Central memory CD8-positive, alpha-beta T cell (primary cell): ENCODE data around the gene BLNK.

Experiments
- ATAC-seq: fragments of 150-1000 bp; cut with Tn5 transposase; replicated peaks from 2 replicates; pipeline ENCODE4 v1.10.0; 2022; ENCODE audit warnings: mild to moderate bottlenecking, moderate FRiP score, moderate number of reproducible peaks; ENCODE audit not compliant: poor library complexity, severe bottlenecking; ENCODE audit errors: extremely low read depth
- DNase-seq, 2 donors: peaks; one replicate each; pipeline ENCODE4 v3.0.0; 2021; ENCODE audit warnings: low spot score in 2 of 2
- H3K27ac Mint-ChIP-seq: one replicate; pipeline ENCODE4 v1.8.0; 2022; ENCODE audit warnings: low read depth, mild to moderate bottlenecking, moderate library complexity, mixed read lengths
- H3K27me3 Mint-ChIP-seq: one replicate; pipeline ENCODE4 v1.8.0; 2022; ENCODE audit warnings: mixed read lengths
- H3K36me3 Mint-ChIP-seq: one replicate; pipeline ENCODE4 v1.8.0; 2022; ENCODE audit warnings: mild to moderate bottlenecking, moderate library complexity, mixed read lengths; ENCODE audit not compliant: insufficient read depth
- H3K4me1 Mint-ChIP-seq: one replicate; pipeline ENCODE4 v1.8.0; 2022; ENCODE audit warnings: mixed read lengths
- H3K4me3 Mint-ChIP-seq: one replicate; pipeline ENCODE4 v1.8.0; 2022; ENCODE audit warnings: mild to moderate bottlenecking, moderate library complexity, mixed read lengths
- H3K9me3 Mint-ChIP-seq: one replicate; pipeline ENCODE4 v1.8.0; 2022; ENCODE audit warnings: mixed read lengths

BLNK gene

DNA sequence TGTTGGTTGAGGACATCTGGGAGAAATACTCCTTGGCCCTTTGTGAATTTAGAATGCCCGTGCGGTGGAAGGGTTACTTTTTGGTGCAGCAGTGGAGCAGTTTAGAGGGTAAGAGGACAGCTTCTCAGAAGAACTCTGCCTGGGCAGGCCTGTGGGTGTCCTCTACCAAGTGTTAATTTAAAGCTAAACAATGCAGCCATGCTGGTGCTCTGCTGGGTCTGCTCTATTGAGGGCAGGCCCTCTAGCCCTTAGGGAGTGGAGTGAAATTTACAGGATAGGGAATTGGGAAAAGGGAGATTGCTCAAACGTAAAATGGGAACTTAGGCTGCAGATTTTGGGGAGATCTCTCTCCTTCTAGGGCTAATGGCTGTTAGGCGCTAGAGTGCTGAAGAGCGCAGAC lies 22.1 kb downstream of the BLNK start:
- ATAC-seq (no peak), DNase-seq (no peak)
- no peak overlapping the region for H3K27ac Mint-ChIP-seq
- no peak overlapping the region for H3K4me3 Mint-ChIP-seq
- H3K27me3 Mint-ChIP-seq: peaks cover 25% of the 10 kb centered on the region
- H3K9me3 Mint-ChIP-seq: no peaks in the 10 kb centered on the region
- H3K36me3 Mint-ChIP-seq: no peaks in the 10 kb centered on the region
- H3K4me1 Mint-ChIP-seq: no peaks in the 10 kb centered on the region

DNA sequence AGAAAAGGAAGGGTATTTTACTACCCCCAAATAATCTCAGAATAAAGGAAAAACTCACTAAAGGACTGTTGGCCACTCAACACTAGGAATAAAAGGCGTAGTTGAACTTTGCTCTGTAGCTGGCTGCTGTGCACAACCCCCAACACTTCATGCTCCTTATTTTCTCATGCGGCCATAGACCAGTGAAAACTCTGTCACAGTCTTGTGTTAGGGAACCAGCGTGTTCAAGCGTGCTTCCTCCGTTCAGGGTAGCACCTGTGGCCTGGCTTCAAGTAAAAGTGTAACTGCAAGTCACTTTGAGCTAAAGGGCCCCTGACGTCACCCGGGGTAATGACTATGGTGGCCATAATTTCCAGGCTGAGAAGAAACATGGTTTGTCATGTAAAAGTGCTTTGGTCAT lies 27.0 kb downstream of the BLNK start:
- Mint-ChIP-seq H3K27ac (no peak overlapping the region), H3K9me3 (no peaks in the 10 kb centered on the region), H3K36me3 (peaks cover 3% of the 10 kb centered on the region), H3K27me3 (peaks cover 28% of the 10 kb centered on the region), H3K4me1 (no peaks in the 10 kb centered on the region), H3K4me3 (no peak overlapping the region)
- ATAC-seq: no peak
- no peak for DNase-seq

DNA sequence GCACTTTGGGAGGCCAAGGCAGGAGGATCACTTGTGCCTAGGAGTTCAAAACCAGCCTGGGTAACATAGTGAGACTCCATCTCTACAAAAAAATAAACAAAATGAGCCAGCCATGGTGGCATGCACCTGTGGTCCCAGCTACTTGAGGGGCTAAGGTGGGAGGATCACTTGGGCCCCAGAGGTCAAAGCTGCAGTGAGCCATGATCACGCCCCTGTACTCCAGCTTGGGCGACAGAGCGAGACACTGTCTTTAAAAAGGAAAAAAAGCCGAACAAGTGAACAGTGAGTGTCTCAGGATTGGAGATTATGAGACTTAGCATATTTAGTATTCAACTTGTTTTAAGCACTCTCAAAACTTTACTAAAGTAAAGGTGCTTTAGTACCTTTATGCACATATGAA lies 28.1 kb downstream of the BLNK start:
- DNase-seq (no peak), ATAC-seq (no peak)
- H3K36me3 Mint-ChIP-seq: peaks cover 4% of the 10 kb centered on the region
- H3K27ac Mint-ChIP-seq: no peak overlapping the region
- peaks cover 20% of the 10 kb centered on the region for H3K27me3 Mint-ChIP-seq
- H3K4me1 Mint-ChIP-seq: no peaks in the 10 kb centered on the region
- H3K9me3 Mint-ChIP-seq: no peaks in the 10 kb centered on the region
- H3K4me3 Mint-ChIP-seq: no peak overlapping the region

DNA sequence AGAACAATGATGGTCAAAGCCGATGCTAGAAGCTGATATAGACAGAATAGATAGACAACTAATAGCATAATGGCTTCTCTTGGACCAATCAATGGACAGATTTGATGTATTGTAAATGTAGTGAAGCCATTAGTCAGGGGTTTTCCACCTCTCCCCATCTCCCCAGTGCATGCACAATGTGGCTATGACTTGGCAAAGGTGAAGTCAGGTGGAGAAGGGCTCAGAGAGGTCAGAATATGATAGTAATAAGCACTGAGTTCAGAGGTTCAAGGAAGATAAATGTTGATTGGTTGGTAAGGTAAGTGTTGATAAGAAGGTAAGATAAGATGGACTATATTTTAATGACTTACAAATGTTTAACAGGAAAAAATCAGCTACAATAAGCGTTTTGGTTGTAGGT lies 28.5 kb downstream of the BLNK start:
- no peaks in the 10 kb centered on the region for H3K9me3 Mint-ChIP-seq
- peaks cover 4% of the 10 kb centered on the region for H3K36me3 Mint-ChIP-seq
- H3K27ac Mint-ChIP-seq: no peak overlapping the region
- DNase-seq: no peak
- ATAC-seq: no peak
- no peaks in the 10 kb centered on the region for H3K4me1 Mint-ChIP-seq
- no peak overlapping the region for H3K4me3 Mint-ChIP-seq
- peaks cover 20% of the 10 kb centered on the region for H3K27me3 Mint-ChIP-seq

DNA sequence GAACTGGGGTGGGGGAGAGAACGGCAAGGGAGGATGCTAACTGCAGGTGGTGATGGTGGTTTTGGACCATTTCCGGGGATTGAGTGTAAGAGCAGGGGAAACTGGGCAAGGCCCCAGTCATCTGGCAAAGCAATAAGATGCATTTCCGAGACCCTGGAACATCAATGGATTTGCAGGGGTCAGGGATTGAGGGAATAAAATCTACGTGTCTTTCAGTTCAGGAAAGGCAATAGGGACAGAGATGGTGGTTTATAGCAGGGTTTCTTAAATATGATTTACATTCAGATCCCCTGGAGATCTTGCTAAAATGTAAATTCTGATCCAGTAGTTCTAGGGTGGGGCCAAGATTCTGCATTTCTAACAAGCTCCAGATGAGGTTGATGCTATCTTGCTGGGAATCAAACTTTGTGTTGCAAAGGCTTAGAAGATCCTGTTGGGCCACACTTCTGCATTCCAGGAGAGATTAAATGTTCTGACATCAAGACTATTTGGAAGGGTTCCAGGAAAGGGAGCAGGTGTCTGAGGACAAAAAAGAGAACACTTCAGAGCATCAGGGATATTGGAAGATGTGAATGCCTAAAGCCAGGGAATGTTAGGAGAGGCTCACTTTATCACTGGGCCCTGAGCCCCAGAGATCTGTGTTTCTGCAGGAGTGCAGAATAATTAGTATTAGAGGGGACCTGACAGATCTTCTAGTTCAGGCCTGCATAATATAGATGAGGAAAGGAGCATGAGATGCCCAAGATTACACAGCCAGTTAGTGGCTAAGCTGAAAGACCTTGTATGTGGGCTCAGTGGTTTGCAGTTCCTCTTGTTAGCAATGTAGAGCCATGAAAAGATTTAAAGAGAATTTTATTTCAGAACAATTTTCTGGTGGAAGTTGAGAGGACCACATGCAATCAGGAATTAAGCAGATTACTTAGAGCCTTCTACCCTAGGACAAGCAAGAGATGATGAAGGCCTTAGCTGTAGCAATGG lies 32.4 kb downstream of the BLNK start:
- H3K9me3 Mint-ChIP-seq: no peaks in the 10 kb centered on the region
- H3K36me3 Mint-ChIP-seq: peaks cover 4% of the 10 kb centered on the region
- peak overlapping the region; percentile 35 for H3K27ac Mint-ChIP-seq
- ATAC-seq (no peak), DNase-seq (no peak)
- H3K4me1 Mint-ChIP-seq: no peaks in the 10 kb centered on the region
- H3K27me3 Mint-ChIP-seq: peaks cover 25% of the 10 kb centered on the region
- no peak overlapping the region for H3K4me3 Mint-ChIP-seq

DNA sequence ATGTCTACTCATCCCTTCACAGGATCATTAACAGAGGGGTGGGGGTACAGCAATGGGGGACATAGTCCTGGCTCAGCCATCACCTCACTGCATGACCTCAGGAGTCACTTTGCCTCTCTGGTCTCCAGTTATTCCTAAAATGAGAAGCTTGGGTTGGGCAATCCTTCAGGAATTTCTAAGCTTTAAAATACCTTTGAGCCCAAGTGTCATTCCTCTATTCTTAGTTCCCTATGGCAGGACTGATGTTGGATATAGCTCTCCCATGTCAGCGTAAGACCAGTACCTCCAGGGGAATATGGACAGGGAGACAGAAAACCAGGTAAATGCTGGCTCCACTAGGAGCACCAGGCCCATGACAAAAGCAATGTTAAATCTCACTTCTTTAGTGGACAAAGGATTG lies 34.5 kb downstream of the BLNK start:
- no peaks in the 10 kb centered on the region for H3K9me3 Mint-ChIP-seq
- H3K27ac Mint-ChIP-seq: no peak overlapping the region
- ATAC-seq (no peak), DNase-seq (no peak)
- H3K27me3 Mint-ChIP-seq: peaks cover 24% of the 10 kb centered on the region
- peaks cover 4% of the 10 kb centered on the region for H3K36me3 Mint-ChIP-seq
- no peaks in the 10 kb centered on the region for H3K4me1 Mint-ChIP-seq
- no peak overlapping the region for H3K4me3 Mint-ChIP-seq

DNA sequence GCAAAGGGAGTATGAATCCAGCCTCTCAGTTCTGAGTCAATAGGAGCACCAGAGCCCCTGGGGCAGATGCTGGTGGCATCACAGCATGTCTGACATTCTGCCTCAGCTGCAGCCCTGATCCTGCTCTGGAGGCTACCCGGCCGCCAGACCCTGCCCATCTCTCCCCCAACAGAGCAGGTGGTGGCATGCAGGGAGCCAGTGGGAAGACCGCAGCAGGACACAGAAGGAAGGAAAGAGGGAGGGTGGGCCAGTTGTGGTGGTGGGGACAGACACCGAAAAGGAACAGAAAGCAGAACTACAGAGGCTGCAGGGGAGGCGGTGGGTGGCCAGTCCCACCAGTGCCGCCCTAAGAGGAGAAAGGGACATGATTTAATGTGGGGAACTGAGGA lies 35.3 kb downstream of the BLNK start:
- no peak overlapping the region for H3K4me3 Mint-ChIP-seq
- peaks cover 4% of the 10 kb centered on the region for H3K36me3 Mint-ChIP-seq
- peaks cover 22% of the 10 kb centered on the region for H3K27me3 Mint-ChIP-seq
- ATAC-seq (no peak), DNase-seq (no peak)
- H3K9me3 Mint-ChIP-seq: no peaks in the 10 kb centered on the region
- no peaks in the 10 kb centered on the region for H3K4me1 Mint-ChIP-seq
- no peak overlapping the region for H3K27ac Mint-ChIP-seq

DNA sequence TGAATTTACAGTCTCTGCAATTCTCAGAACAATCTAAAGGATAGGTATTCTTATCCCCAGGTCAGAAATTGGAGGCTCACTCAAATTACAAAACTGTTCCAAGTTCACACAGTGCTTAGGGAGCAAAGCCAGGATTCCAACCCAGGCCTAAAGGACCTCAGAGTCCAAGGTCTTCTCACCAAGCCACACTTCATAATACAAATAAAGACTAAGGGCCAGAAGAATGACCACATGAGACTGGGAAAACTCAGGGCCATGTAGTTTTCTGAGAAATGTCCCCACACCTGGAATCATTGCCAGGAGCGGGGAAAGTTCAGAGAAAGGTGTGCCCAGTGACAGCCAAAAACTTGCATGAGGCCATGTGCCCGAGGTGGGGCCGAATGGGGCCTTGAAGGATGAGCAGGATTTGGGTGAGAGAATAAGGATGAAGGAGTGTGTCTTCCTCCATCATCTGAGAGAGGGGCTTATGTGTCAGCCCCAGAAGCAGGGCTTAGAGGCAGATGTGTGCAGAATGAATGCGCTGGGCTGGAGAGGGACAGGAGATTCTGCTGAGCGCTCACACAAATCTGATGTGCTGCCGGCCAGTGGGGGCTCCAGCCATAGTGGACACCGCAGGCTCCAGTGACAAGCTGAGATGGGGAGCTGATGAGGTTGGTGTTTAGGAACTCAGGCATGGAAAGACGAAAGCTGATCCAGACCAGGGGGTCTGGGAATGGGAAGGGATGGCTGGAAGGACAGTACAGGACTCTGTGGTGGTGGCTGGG lies 35.9 kb downstream of the BLNK start:
- Mint-ChIP-seq H3K36me3 (peaks cover 4% of the 10 kb centered on the region), H3K9me3 (no peaks in the 10 kb centered on the region), H3K27ac (no peak overlapping the region), H3K27me3 (peaks cover 22% of the 10 kb centered on the region), H3K4me1 (no peaks in the 10 kb centered on the region), H3K4me3 (no peak overlapping the region)
- DNase-seq (no peak), ATAC-seq (no peak)

DNA sequence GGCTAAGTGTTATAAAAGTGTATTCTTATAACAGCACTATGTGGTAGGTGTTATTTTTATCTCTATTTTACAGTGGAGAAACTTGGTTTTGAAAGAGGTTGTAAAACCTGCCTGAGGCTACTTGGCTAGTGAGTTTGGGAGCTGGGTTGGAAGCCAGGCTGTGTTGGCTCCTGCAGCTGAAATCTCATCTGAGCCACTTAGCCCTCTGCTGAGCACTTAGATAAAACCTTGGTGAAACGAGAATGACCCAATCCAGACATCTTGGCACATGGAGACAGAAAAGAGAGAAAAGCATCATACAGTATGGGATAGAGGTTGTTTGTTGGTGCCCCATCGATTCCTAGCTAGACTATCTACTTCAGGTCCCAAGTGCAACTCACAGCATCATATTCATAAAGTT lies 37.4 kb downstream of the BLNK start:
- no peak for DNase-seq
- Mint-ChIP-seq H3K4me1 (no peaks in the 10 kb centered on the region), H3K27me3 (peaks cover 22% of the 10 kb centered on the region), H3K27ac (no peak overlapping the region), H3K36me3 (peaks cover 3% of the 10 kb centered on the region), H3K9me3 (no peaks in the 10 kb centered on the region), H3K4me3 (no peak overlapping the region)
- ATAC-seq: no peak

DNA sequence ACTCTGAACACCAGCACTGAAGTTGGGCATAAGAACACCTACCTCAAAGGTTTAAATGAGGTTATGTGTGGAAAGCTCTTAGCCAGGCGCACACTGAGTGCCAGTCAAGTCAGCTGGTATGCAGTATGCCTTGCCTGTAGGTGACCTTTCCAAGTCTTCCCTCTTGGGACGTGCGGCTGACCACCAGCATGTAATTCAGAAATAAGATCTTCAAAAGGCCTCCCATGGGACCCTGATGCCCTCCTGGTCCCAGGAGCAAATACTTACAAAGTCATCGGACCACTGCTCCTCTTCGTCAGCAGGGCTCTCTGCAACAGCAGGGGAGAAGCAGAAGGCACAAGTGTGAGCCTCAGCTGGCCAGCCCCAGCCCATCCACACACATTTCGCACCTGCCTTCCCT lies 40.8 kb downstream of the BLNK start:
- no peak for DNase-seq
- Mint-ChIP-seq H3K36me3 (peaks cover 3% of the 10 kb centered on the region), H3K4me3 (no peak overlapping the region), H3K27me3 (peaks cover 14% of the 10 kb centered on the region), H3K4me1 (no peaks in the 10 kb centered on the region), H3K27ac (no peak overlapping the region), H3K9me3 (no peaks in the 10 kb centered on the region)
- ATAC-seq: no peak

DNA sequence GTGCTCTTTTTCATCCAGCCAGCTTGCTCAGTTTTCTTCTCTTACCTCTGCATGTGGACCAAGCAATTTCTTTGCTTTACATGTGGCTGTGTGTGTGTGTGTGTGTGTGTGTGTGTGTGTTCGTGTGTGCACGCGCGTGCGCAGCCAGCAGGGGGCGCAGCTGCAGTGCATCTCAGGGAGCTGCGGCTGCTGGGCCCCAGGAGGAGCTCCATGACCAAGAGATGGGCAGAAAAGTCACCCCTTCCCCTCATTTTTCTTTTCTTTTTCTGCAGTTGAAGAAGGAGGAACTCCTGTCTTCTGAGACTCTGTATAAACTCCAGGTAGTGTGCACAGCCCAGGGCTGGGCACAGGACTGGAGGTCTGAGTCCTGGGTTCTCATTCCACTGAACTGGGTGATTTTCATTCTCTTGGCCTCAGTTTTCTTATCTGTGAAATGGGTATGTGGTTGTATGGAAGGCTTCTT lies 41.8 kb downstream of the BLNK start:
- Mint-ChIP-seq H3K27ac (peak overlapping the region; percentile 66), H3K27me3 (peaks cover 10% of the 10 kb centered on the region), H3K4me3 (peak overlapping the region; percentile 16), H3K9me3 (no peaks in the 10 kb centered on the region), H3K4me1 (no peaks in the 10 kb centered on the region), H3K36me3 (peaks cover 3% of the 10 kb centered on the region)
- ATAC-seq: no peak
- peak; percentile 32 to 37 for DNase-seq

DNA sequence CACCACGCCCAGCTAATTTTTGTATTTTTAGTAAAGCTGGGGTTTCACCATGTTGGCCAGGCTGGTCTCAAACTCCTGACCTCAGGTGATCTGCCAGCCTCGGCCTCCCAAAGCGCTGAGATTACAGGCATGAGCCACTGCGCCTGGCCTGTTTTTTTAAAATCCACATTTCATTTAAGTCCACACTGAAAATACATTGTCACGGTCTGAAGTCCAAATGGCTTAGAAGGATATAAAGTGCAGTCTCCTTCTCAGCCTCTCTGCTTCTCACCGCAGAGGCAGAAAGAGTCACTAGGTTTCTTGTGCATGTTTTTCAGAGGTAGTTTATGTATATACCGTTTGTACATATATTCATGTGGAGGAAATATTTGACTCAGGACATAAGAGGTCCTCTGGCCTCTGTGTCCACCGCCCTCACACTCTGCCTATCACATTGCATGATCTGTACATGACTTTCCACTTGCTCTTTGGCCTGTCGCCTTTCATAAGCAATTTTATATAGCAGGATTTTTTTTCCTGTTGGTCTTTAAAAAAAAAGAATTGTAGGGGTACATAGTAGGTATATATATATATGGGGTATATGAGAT lies 42.9 kb downstream of the BLNK start:
- no peak overlapping the region for H3K4me3 Mint-ChIP-seq
- no peaks in the 10 kb centered on the region for H3K4me1 Mint-ChIP-seq
- DNase-seq (no peak), ATAC-seq (no peak)
- H3K27me3 Mint-ChIP-seq: peaks cover 9% of the 10 kb centered on the region
- H3K9me3 Mint-ChIP-seq: no peaks in the 10 kb centered on the region
- no peak overlapping the region for H3K27ac Mint-ChIP-seq
- H3K36me3 Mint-ChIP-seq: peaks cover 4% of the 10 kb centered on the region
